Measurements from ENCODE around the gene FAM20C.
"Not testable (repeated sequence)": the region's sequence is repeated elsewhere in the genome, so short reads cannot be mapped to it uniquely, and the experiment has no call there.

FAM20C gene

GRCh38 chr7:292226-292625, 99.9 kb downstream of the FAM20C start:
- ATAC-seq (no peak), DNase-seq (no peak)

GRCh38 chr7:292826-293225, 100.5 kb downstream of the FAM20C start:
- DNase-seq (no peak), ATAC-seq (no peak)

GRCh38 chr7:293681-294439, 101.5 kb downstream of the FAM20C start:
- no peak for ATAC-seq
- DNase-seq: no peak

GRCh38 chr7:294440-295154, 102.2 kb downstream of the FAM20C start:
- ATAC-seq: no peak
- no peak for DNase-seq

GRCh38 chr7:295155-296154, 103.1 kb downstream of the FAM20C start:
- ATAC-seq (no peak), DNase-seq (no peak)

GRCh38 chr7:296373-296945, 104.1 kb downstream of the FAM20C start:
- no peak for DNase-seq
- ATAC-seq: no peak

- not testable (repeated sequence) for ATAC-seq, DNase-seq
Measured at GRCh38 chr7:297141-297540, 104.8 kb downstream of the FAM20C start.

- ATAC-seq: no peak
- DNase-seq: no peak
Measured at GRCh38 chr7:297611-298374, 105.4 kb downstream of the FAM20C start.

GRCh38 chr7:298375-298702, 106.0 kb downstream of the FAM20C start:
- no peak for DNase-seq
- no peak for ATAC-seq

- ATAC-seq (no peak), DNase-seq (no peak)
Measured at GRCh38 chr7:298743-299142, 106.4 kb downstream of the FAM20C start.

- ATAC-seq (no peak), DNase-seq (no peak)
Measured at GRCh38 chr7:299169-299568, 106.8 kb downstream of the FAM20C start.

GRCh38 chr7:299628-300027, 107.3 kb downstream of the FAM20C start:
- ATAC-seq (no peak), DNase-seq (no peak)

GRCh38 chr7:300048-300447, 107.7 kb downstream of the FAM20C start:
- DNase-seq: no peak
- no peak for ATAC-seq

- DNase-seq: no peak
- no peak for ATAC-seq
Measured at GRCh38 chr7:300546-301290, 108.3 kb downstream of the FAM20C start.

GRCh38 chr7:301291-302053, 109.1 kb downstream of the FAM20C start:
- no peak for DNase-seq

GRCh38 chr7:302054-302992, 110.0 kb downstream of the FAM20C start:
- DNase-seq (no peak), ATAC-seq (no peak)

More at GRCh38 chr7:301291-302053, 109.1 kb downstream of the FAM20C start:
- ATAC-seq: no peak

GRCh38 chr7:303425-303824, 111.1 kb downstream of the FAM20C start:
- no peak for ATAC-seq
- no peak for DNase-seq

- DNase-seq: no peak
Measured at GRCh38 chr7:303884-304573, 111.7 kb downstream of the FAM20C start.

More at GRCh38 chr7:303884-304573, 111.7 kb downstream of the FAM20C start:
- ATAC-seq: no peak

Measured in stimulated activated naive CD8-positive, alpha-beta T cell treated with anti-CD3 and anti-CD28 coated beads, Interleukin-15, Interleukin-2, amounts not matched to agents 100 U/mL and 50 U/mL, for 24 hours (primary cell).